ENCODE data around the gene STK10. TPM values are rescaled to one million over a fixed set of nuclear protein-coding genes. Genes with fewer than 3 reads are reported as not detected.

Gene STK10
- total and polyA plus RNA-seq, 2 donors (not counting 1 experiment from before 2014, with no cell fraction given): 97.9 to 253 TPM

DNA sequence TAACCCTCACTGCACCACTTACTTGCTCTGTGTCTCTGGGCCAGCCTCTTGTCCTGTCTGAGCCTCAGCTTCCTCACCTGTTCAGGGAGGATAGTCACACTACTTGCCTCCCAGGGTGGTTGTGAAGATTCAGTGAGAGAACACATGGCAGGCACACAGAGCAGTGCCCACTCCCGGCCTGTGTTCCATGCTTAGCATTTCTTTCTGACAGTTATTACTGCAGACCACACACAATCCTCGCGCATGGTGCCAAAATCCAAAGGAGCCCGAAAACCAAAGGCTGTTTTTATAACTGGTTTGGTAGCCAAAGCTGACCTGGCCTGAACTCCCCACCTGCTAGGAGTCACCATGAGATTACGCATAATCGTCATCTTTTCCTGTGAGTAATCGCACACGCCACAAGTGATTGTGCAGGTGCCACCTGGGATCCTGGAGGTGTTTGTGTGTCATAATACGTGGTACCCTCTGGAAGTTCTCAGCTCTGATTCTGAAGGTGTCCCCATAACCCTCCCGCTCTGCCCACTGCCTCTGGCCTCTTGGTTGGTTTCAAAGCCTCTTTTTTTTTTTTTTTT, 97.0 kb downstream of the STK10 start:
- H3K27me3 Mint-ChIP-seq: no peaks in the 10 kb centered on the region
- H3K27ac ChIP-seq (ENCODE audit: low read length in 2 of 2): no peak overlapping the region
- no peak overlapping the region for H3K9ac ChIP-seq (ENCODE audit: low read length)
- no peaks in the 10 kb centered on the region for H3K9me3 ChIP-seq (ENCODE audit: control extremely low read depth in 1 of 3, control insufficient read depth in 2 of 3, insufficient read depth in 1 of 3, low read length in 2 of 3)
- intact Hi-C loops (cut with micrococcal nuclease): no loop called here
- no peak overlapping the region for H3K4me3 Mint-ChIP-seq
- TF ChIP-seq, protein P1, sequence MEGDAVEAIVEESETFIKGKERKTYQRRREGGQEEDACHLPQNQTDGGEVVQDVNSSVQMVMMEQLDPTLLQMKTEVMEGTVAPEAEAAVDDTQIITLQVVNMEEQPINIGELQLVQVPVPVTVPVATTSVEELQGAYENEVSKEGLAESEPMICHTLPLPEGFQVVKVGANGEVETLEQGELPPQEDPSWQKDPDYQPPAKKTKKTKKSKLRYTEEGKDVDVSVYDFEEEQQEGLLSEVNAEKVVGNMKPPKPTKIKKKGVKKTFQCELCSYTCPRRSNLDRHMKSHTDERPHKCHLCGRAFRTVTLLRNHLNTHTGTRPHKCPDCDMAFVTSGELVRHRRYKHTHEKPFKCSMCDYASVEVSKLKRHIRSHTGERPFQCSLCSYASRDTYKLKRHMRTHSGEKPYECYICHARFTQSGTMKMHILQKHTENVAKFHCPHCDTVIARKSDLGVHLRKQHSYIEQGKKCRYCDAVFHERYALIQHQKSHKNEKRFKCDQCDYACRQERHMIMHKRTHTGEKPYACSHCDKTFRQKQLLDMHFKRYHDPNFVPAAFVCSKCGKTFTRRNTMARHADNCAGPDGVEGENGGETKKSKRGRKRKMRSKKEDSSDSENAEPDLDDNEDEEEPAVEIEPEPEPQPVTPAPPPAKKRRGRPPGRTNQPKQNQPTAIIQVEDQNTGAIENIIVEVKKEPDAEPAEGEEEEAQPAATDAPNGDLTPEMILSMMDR (IDR thresholded peaks at IDR 0.05): no peak
- TF ChIP-seq EZH2 (IDR thresholded peaks at IDR 0.05; ENCODE audit: borderline replicate concordance, insufficient read depth, low read depth, low read length, poor library complexity, severe bottlenecking): no peak
- ATAC-seq (ENCODE audit: low read depth) (no peak), DNase-seq (peak; percentile 1)
- H2AFZ ChIP-seq (ENCODE audit: insufficient read depth, low read depth, low read length, poor library complexity, severe bottlenecking): no peak overlapping the region
- H3K4me1 Mint-ChIP-seq: no peaks in the 10 kb centered on the region
- ChIA-PET CTCF (interaction anchor here (0.8 kb wide), 1 partner anchor 32 kb away, joined by 4 read pairs; no protein-coding TSS in a partner anchor), POLR2A (interaction anchor here (0.7 kb wide), 1 partner anchor 15 kb away, joined by 3 read pairs; no protein-coding TSS in a partner anchor)
- peaks cover 21% of the 10 kb centered on the region for H3K79me2 ChIP-seq (ENCODE audit: control insufficient read depth, insufficient read depth, low read length)
- H3K27ac Mint-ChIP-seq: no peak overlapping the region
- H3K9me3 Mint-ChIP-seq (ENCODE audit: insufficient read depth): no peaks in the 10 kb centered on the region
- 99% methylated on average over 8 of the region's 10 CpGs for WGBS (ENCODE audit: insufficient coverage)
- H3K36me3 ChIP-seq (replicated peaks in 1 of 2; ENCODE audit: control extremely low read depth in 1 of 2, control insufficient read depth in 1 of 2, extremely low read depth in 1 of 2, insufficient read depth in 2 of 2, low read length in 1 of 2): peaks cover 2 to 68% of the 10 kb centered on the region in 2 experiments
- no peaks in the 10 kb centered on the region for H3K4me1 ChIP-seq (ENCODE audit: control insufficient read depth in 2 of 2, insufficient read depth in 2 of 2, low read length in 2 of 2)
- H3K27me3 ChIP-seq (replicated peaks in 1 of 4; ENCODE audit: control extremely low read depth in 1 of 4, control insufficient read depth in 3 of 4, insufficient read depth in 4 of 4, low read length in 3 of 4): no peaks in the 10 kb centered on the region
- no peak overlapping the region for H3K4me2 ChIP-seq (replicated peaks; ENCODE audit: low read depth, low read length, poor library complexity, severe bottlenecking)
- H4K20me1 ChIP-seq (ENCODE audit: control insufficient read depth, insufficient read depth, low read length, poor library complexity, severe bottlenecking): peaks cover 25% of the 10 kb centered on the region
- no peak overlapping the region for H3K4me3 ChIP-seq (ENCODE audit: control extremely low read depth in 1 of 5, extremely low read depth in 1 of 5, insufficient read depth in 1 of 5, low read depth in 2 of 5, low read length in 4 of 5)

DNA sequence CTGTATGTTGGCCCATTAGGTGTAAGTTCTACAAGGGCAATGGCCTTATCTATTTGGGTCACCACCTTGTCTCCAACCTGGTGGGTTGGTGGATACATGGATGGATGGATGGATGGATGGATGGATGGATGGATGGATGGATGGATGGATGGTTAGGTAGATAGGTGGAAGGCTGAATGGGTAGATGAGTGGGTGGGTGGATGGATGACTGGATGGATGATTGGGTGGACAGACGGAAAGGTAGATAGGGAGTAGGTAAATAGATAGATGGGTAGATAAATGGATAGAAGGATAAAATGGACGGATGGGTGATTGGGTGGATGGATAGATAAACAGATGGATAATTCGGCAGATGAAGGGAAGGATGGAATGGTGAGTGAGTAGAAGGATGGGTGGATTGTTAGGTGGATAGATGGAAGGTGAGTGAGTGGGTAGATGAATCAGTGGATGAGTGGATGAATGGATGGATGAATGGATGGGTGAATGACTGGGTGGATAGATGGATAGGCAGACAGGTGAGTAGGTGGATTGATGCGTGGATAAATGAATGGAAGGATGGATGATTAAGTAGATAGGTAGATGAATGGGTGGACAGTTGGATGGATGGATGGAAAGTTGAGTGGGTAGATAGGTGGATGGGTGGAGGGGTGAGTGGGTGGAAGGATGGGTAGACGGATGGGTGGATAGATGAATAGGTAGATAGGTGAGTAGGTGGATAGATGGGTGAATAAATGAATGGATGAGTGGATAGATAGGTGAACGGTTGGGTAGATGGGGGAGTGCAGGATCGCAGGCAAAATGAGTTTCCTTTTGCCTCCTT, 98.5 kb downstream of the STK10 start:
- Histone ChIP-seq H4K20me1 (ENCODE audit: control insufficient read depth, insufficient read depth, low read length, poor library complexity, severe bottlenecking) (peaks cover 12% of the 10 kb centered on the region), H3K4me3 (ENCODE audit: control extremely low read depth in 1 of 5, extremely low read depth in 1 of 5, insufficient read depth in 1 of 5, low read depth in 2 of 5, low read length in 4 of 5) (no peak overlapping the region), H3K79me2 (ENCODE audit: control insufficient read depth, insufficient read depth, low read length) (peaks cover 13% of the 10 kb centered on the region), H3K27me3 (replicated peaks in 1 of 4; ENCODE audit: control extremely low read depth in 1 of 4, control insufficient read depth in 3 of 4, insufficient read depth in 4 of 4, low read length in 3 of 4) (no peaks in the 10 kb centered on the region), H2AFZ (ENCODE audit: insufficient read depth, low read depth, low read length, poor library complexity, severe bottlenecking) (no peak overlapping the region), H3K4me2 (replicated peaks; ENCODE audit: low read depth, low read length, poor library complexity, severe bottlenecking) (no peak overlapping the region), H3K9me3 (ENCODE audit: control extremely low read depth in 1 of 3, control insufficient read depth in 2 of 3, insufficient read depth in 1 of 3, low read length in 2 of 3) (no peaks in the 10 kb centered on the region), H3K4me1 (ENCODE audit: control insufficient read depth in 2 of 2, insufficient read depth in 2 of 2, low read length in 2 of 2) (no peaks in the 10 kb centered on the region), H3K27ac (ENCODE audit: low read length in 2 of 2) (no peak overlapping the region), H3K9ac (ENCODE audit: low read length) (no peak overlapping the region), H3K36me3 (replicated peaks in 1 of 2; ENCODE audit: control extremely low read depth in 1 of 2, control insufficient read depth in 1 of 2, extremely low read depth in 1 of 2, insufficient read depth in 2 of 2, low read length in 1 of 2) (peaks cover 2 to 54% of the 10 kb centered on the region in 2 experiments)
- POLR2A ChIA-PET: no interaction called here
- no peak overlapping the region for H3K27ac Mint-ChIP-seq
- WGBS (ENCODE audit: insufficient coverage): 99% methylated on average over 5 of the region's 7 CpGs
- no peaks in the 10 kb centered on the region for H3K4me1 Mint-ChIP-seq
- CTCF ChIA-PET: interaction anchor here (0.9 kb wide), 1 partner anchor 42 kb away, joined by 3 read pairs; no protein-coding TSS in a partner anchor
- DNase-seq (no peak), ATAC-seq (ENCODE audit: low read depth) (no peak)
- no peaks in the 10 kb centered on the region for H3K9me3 Mint-ChIP-seq (ENCODE audit: insufficient read depth)
- H3K27me3 Mint-ChIP-seq: no peaks in the 10 kb centered on the region
- intact Hi-C loops (cut with micrococcal nuclease): no loop called here
- TF ChIP-seq EZH2 (IDR thresholded peaks at IDR 0.05; ENCODE audit: borderline replicate concordance, insufficient read depth, low read depth, low read length, poor library complexity, severe bottlenecking): no peak
- TF ChIP-seq, protein P1 (IDR thresholded peaks at IDR 0.05): no peak
- no peak overlapping the region for H3K4me3 Mint-ChIP-seq
